Upper lobe of right lung (tissue), 1 donor: ENCODE results near the gene TSHZ1. TPM values are rescaled to one million over a fixed set of nuclear protein-coding genes. Genes with fewer than 3 reads are reported as not detected.
"Not testable (repeated sequence)": the region's sequence is repeated elsewhere in the genome, so short reads cannot be mapped to it uniquely, and the experiment has no call there.

Source experiments
- ATAC-seq: fragments of 200-7000 bp; cut with Tn5 transposase; one replicate; pipeline ENCODE4 v1.9.1; 2020; ENCODE audit warnings: mild to moderate bottlenecking, moderate library complexity
- DNase-seq: peaks from one replicate; pipeline ENCODE4 v3.0.0-alpha.2; 2020
- H3K27ac ChIP-seq: fragments of 200-600 bp; one replicate; pipeline ENCODE4 v1.8.0; 2022
- H3K27me3 ChIP-seq: fragments of 200-600 bp; one replicate; pipeline ENCODE4 v1.8.0; 2022; ENCODE audit warnings: mild to moderate bottlenecking
- H3K36me3 ChIP-seq: fragments of 200-600 bp; one replicate; pipeline ENCODE4 v1.8.0; 2022
- H3K4me1 ChIP-seq: fragments of 200-600 bp; one replicate; pipeline ENCODE4 v1.8.0; 2022
- H3K4me3 ChIP-seq: fragments of 200-600 bp; one replicate; pipeline ENCODE4 v1.8.0; 2022; ENCODE audit warnings: mild to moderate bottlenecking
- H3K9me3 ChIP-seq: fragments of 200-600 bp; one replicate; pipeline ENCODE4 v1.8.0; 2022
- CTCF ChIP-seq: fragments of 200-600 bp; IDR thresholded peaks from one replicate; pipeline ENCODE4 v1.8.0; 2022; ENCODE audit warnings: antibody characterized with exemption
- intact Hi-C: fragments of 100-400 bp; cut with DNase I; formaldehyde crosslinking; loops from one replicate; pipeline ENCODE4 v1.11.0; 2022
- total RNA-seq: library from RNA; stranded (reverse); fragmentation: NEBNext Ultra II Directional; extraction: Animal tissue kit (Norgen Biotek cat#: 25700); gene quantifications from one replicate; pipeline ENCODE4 v1.2.1, GENCODE V29; 2021
- donor health status: DM: no; HTN: yes; CAD: no; lungs with severe emphysema.

The TSHZ1 gene
- total RNA-seq, 1 donor from 2014 or later, result 17.3 TPM

GRCh38 chr18:75323821-75324585, 113.4 kb downstream of the TSHZ1 start:
- Histone ChIP-seq H3K36me3 (no peaks in the 10 kb centered on the region), H3K27ac (no peak overlapping the region), H3K4me1 (no peaks in the 10 kb centered on the region), H3K9me3 (no peaks in the 10 kb centered on the region), H3K27me3 (no peaks in the 10 kb centered on the region), H3K4me3 (no peak overlapping the region)
- no peak for ATAC-seq
- no peak for DNase-seq
- intact Hi-C loops, result no loop called here
- TF ChIP-seq CTCF, result no peak

GRCh38 chr18:75324686-75325257, 114.2 kb downstream of the TSHZ1 start:
- Histone ChIP-seq H3K27me3 (no peaks in the 10 kb centered on the region), H3K27ac (no peak overlapping the region), H3K4me1 (no peaks in the 10 kb centered on the region), H3K36me3 (no peaks in the 10 kb centered on the region), H3K9me3 (no peaks in the 10 kb centered on the region), H3K4me3 (no peak overlapping the region)
- no peak for TF ChIP-seq CTCF
- ATAC-seq (no peak), DNase-seq (no peak)
- intact Hi-C loops, result no loop called here

- H3K9me3 ChIP-seq, H3K4me3 ChIP-seq, H3K36me3 ChIP-seq, H3K27ac ChIP-seq, DNase-seq, ATAC-seq, H3K27me3 ChIP-seq, intact Hi-C loops, H3K4me1 ChIP-seq: not testable (repeated sequence)
These were observed 119.2 kb downstream of the TSHZ1 start for GRCh38 chr18:75329753-75330152.

GRCh38 chr18:75330308-75330707, 119.7 kb downstream of the TSHZ1 start:
- no peaks in the 10 kb centered on the region for H3K36me3 ChIP-seq
- DNase-seq, result no peak
- intact Hi-C loops, result no loop called here
- no peaks in the 10 kb centered on the region for H3K27me3 ChIP-seq
- no peak for ATAC-seq
- no peaks in the 10 kb centered on the region for H3K9me3 ChIP-seq
- no peak overlapping the region for H3K27ac ChIP-seq
- H3K4me1 ChIP-seq, result no peaks in the 10 kb centered on the region
- TF ChIP-seq CTCF, result no peak
- H3K4me3 ChIP-seq, result no peak overlapping the region

- intact Hi-C loops, result no loop called here
- no peak overlapping the region for H3K4me3 ChIP-seq
- H3K36me3 ChIP-seq, result no peaks in the 10 kb centered on the region
- H3K27me3 ChIP-seq, result no peaks in the 10 kb centered on the region
- ATAC-seq, result no peak
- no peak overlapping the region for H3K27ac ChIP-seq
- no peaks in the 10 kb centered on the region for H3K9me3 ChIP-seq
- no peak for TF ChIP-seq CTCF
- H3K4me1 ChIP-seq, result no peaks in the 10 kb centered on the region
- no peak for DNase-seq
These were observed 124.3 kb downstream of the TSHZ1 start for GRCh38 chr18:75334869-75335268.

GRCh38 chr18:75335511-75335910, 124.9 kb downstream of the TSHZ1 start:
- TF ChIP-seq CTCF, result no peak
- intact Hi-C loops, result no loop called here
- Histone ChIP-seq H3K9me3 (no peaks in the 10 kb centered on the region), H3K36me3 (no peaks in the 10 kb centered on the region), H3K27ac (no peak overlapping the region), H3K4me1 (no peaks in the 10 kb centered on the region), H3K4me3 (no peak overlapping the region), H3K27me3 (no peaks in the 10 kb centered on the region)
- DNase-seq, result no peak
- ATAC-seq, result no peak
